Stimulated activated naive B cell treated with anti-CD40 and anti-IgM and Interleukin-4, amounts not matched to agents 10 μg/mL and 1 μg/mL and 100 μg/mL, for 72 hours (primary cell): ENCODE data around the gene CEP97.
A peak's percentile ranks its signal among the peaks of the same experiment; 100 is the strongest.
"Not testable (repeated sequence)": the region's sequence is repeated elsewhere in the genome, so short reads cannot be mapped to it uniquely, and the experiment has no call there.

Source experiments
- ATAC-seq, 2 donors: fragments of 150-1000 bp; cut with Tn5 transposase; replicated peaks; 2 replicates each; pipeline ENCODE4 v1.10.0; 2021; ENCODE audit warnings: moderate library complexity in 1 of 2
- DNase-seq: peaks from one replicate; pipeline ENCODE4 v3.0.0; 2021
- H3K27ac Mint-ChIP-seq: one replicate; pipeline ENCODE4 v1.8.0; 2022; ENCODE audit warnings: mild to moderate bottlenecking, mixed read lengths
- H3K27me3 Mint-ChIP-seq, 2 donors: one replicate each; pipeline ENCODE4 v1.8.0; 2022; ENCODE audit warnings: mixed read lengths in 2 of 2
- H3K36me3 Mint-ChIP-seq, 2 donors: one replicate each; pipeline ENCODE4 v1.8.0; 2022; ENCODE audit warnings: mixed read lengths in 2 of 2, mild to moderate bottlenecking in 1 of 2
- H3K4me1 Mint-ChIP-seq, 2 donors: one replicate each; pipeline ENCODE4 v1.8.0; 2022; ENCODE audit warnings: mixed read lengths in 2 of 2, mild to moderate bottlenecking in 1 of 2
- H3K4me3 Mint-ChIP-seq, 2 donors: one replicate each; pipeline ENCODE4 v1.8.0; 2022; ENCODE audit warnings: mild to moderate bottlenecking in 2 of 2, mixed read lengths in 2 of 2, moderate library complexity in 1 of 2
- H3K9me3 Mint-ChIP-seq, 2 donors: one replicate each; pipeline ENCODE4 v1.8.0; 2022; ENCODE audit warnings: mixed read lengths in 2 of 2, mild to moderate bottlenecking in 1 of 2

The CEP97 gene

GRCh38 chr3:101724329-101725193, at the start of gene CEP97:
Gene CEP97, plus strand, starts transcription at chr3:101724614. Its CDS starts 63 bp downstream, at chr3:101724677.
- Mint-ChIP-seq H3K27me3 (no peaks in the 10 kb centered on the region), H3K9me3 (no peaks in the 10 kb centered on the region), H3K36me3 (peaks cover 2 to 7% of the 10 kb centered on the region in 2 donors), H3K27ac (peak within 1 kb of the TSS; percentile 99), H3K4me1 (peaks cover 17 to 28% of the 10 kb centered on the region in 2 donors), H3K4me3 (peak within 1 kb of the TSS; percentile 98 to 99)
- DNase-seq (peak; percentile 85), ATAC-seq (peak; percentile 92 to 94)

GRCh38 chr3:101675709-101676215, 48.7 kb upstream of the CEP97 start:
- Mint-ChIP-seq H3K4me3 (peak overlapping the region; percentile 91 to 95), H3K27me3 (no peaks in the 10 kb centered on the region), H3K4me1 (peaks cover 25 to 38% of the 10 kb centered on the region in 2 donors), H3K36me3 (peaks cover 24 to 41% of the 10 kb centered on the region in 2 donors), H3K27ac (peak overlapping the region; percentile 94), H3K9me3 (no peaks in the 10 kb centered on the region)
- ATAC-seq (no peak), DNase-seq (no peak)

GRCh38 chr3:101676216-101676764, 48.1 kb upstream of the CEP97 start:
- ATAC-seq (peak; percentile 87 to 90), DNase-seq (peak; percentile 96)
- Mint-ChIP-seq H3K9me3 (no peaks in the 10 kb centered on the region), H3K36me3 (peaks cover 29 to 43% of the 10 kb centered on the region in 2 donors), H3K4me3 (peak overlapping the region; percentile 91 to 95), H3K27ac (peak overlapping the region; percentile 98), H3K4me1 (peaks cover 26 to 43% of the 10 kb centered on the region in 2 donors), H3K27me3 (no peaks in the 10 kb centered on the region)

GRCh38 chr3:101676765-101677435, 47.5 kb upstream of the CEP97 start, which contains the start of gene ZBTB11:
Gene ZBTB11, minus strand, starts transcription at chr3:101677132. Its CDS starts 218 bp downstream, at chr3:101676914.
- DNase-seq (peak; percentile 99), ATAC-seq (peak; percentile 77 to 79)
- Mint-ChIP-seq H3K27ac (peak within 1 kb of the TSS; percentile 98), H3K27me3 (no peaks in the 10 kb centered on the region), H3K4me1 (peaks cover 24 to 49% of the 10 kb centered on the region in 2 donors), H3K4me3 (peak within 1 kb of the TSS; percentile 91 to 95), H3K9me3 (no peaks in the 10 kb centered on the region), H3K36me3 (peaks cover 32 to 45% of the 10 kb centered on the region in 2 donors)

- Mint-ChIP-seq H3K4me1 (peaks cover 21 to 45% of the 10 kb centered on the region in 2 donors), H3K4me3 (peak overlapping the region; percentile 91 to 95), H3K36me3 (peaks cover 33 to 42% of the 10 kb centered on the region in 2 donors), H3K9me3 (no peaks in the 10 kb centered on the region), H3K27ac (peak overlapping the region; percentile 98), H3K27me3 (no peaks in the 10 kb centered on the region)
- DNase-seq, result no peak
- ATAC-seq, result no peak
Observed at GRCh38 chr3:101677436-101678286, 46.8 kb upstream of the CEP97 start.

- peaks cover 33 to 39% of the 10 kb centered on the region in 2 donors for H3K36me3 Mint-ChIP-seq
- ATAC-seq, result not testable (repeated sequence)
Observed at GRCh38 chr3:101678837-101679236, 45.6 kb upstream of the CEP97 start.

GRCh38 chr3:101680466-101680865, 43.9 kb upstream of the CEP97 start:
- Mint-ChIP-seq H3K27me3 (no peaks in the 10 kb centered on the region), H3K4me3 (no peak overlapping the region), H3K4me1 (peaks cover 16 to 36% of the 10 kb centered on the region in 2 donors), H3K27ac (no peak overlapping the region), H3K36me3 (peaks cover 37 to 44% of the 10 kb centered on the region in 2 donors), H3K9me3 (no peaks in the 10 kb centered on the region)
- ATAC-seq, result no peak
- no peak for DNase-seq

More at GRCh38 chr3:101678837-101679236, 45.6 kb upstream of the CEP97 start:
- H3K27ac Mint-ChIP-seq, H3K27me3 Mint-ChIP-seq, H3K9me3 Mint-ChIP-seq, DNase-seq, H3K4me3 Mint-ChIP-seq: not testable (repeated sequence)
- peaks cover 16 to 37% of the 10 kb centered on the region in 2 donors for H3K4me1 Mint-ChIP-seq

- no peak for DNase-seq
- Mint-ChIP-seq H3K27me3 (no peaks in the 10 kb centered on the region), H3K27ac (peak overlapping the region; percentile 99), H3K9me3 (no peaks in the 10 kb centered on the region), H3K36me3 (peaks cover 38 to 41% of the 10 kb centered on the region in 2 donors), H3K4me3 (peak overlapping the region; percentile 97 to 98), H3K4me1 (peaks cover 15 to 41% of the 10 kb centered on the region in 2 donors)
- ATAC-seq, result no peak
Observed at GRCh38 chr3:101685050-101685400, 39.4 kb upstream of the CEP97 start.

GRCh38 chr3:101685870-101686307, 38.5 kb upstream of the CEP97 start:
- no peaks in the 10 kb centered on the region for H3K27me3 Mint-ChIP-seq
- peak; percentile 1 to 4 for ATAC-seq
- H3K9me3 Mint-ChIP-seq, result no peaks in the 10 kb centered on the region
- no peak for DNase-seq
- peaks cover 19 to 47% of the 10 kb centered on the region in 2 donors for H3K4me1 Mint-ChIP-seq
- peak overlapping the region; percentile 97 to 98 for H3K4me3 Mint-ChIP-seq
- H3K36me3 Mint-ChIP-seq, result peaks cover 29 to 32% of the 10 kb centered on the region in 2 donors
- H3K27ac Mint-ChIP-seq, result peak overlapping the region; percentile 99

- DNase-seq, result no peak
- Mint-ChIP-seq H3K36me3 (peaks cover 18 to 21% of the 10 kb centered on the region in 2 donors), H3K27me3 (no peaks in the 10 kb centered on the region), H3K9me3 (no peaks in the 10 kb centered on the region), H3K4me1 (peaks cover 19 to 41% of the 10 kb centered on the region in 2 donors), H3K27ac (peak overlapping the region; percentile 99), H3K4me3 (peak overlapping the region; percentile 97 to 98)
- peak in 1 of 2 donors; percentile 14 for ATAC-seq
Observed at GRCh38 chr3:101687142-101687931, 37.1 kb upstream of the CEP97 start.

GRCh38 chr3:101689286-101689685, 35.1 kb upstream of the CEP97 start:
- ATAC-seq (no peak), DNase-seq (no peak)
- H3K4me3 Mint-ChIP-seq, result no peak overlapping the region
- H3K27ac Mint-ChIP-seq, result no peak overlapping the region
- H3K4me1 Mint-ChIP-seq, result peaks cover 21 to 41% of the 10 kb centered on the region in 2 donors
- H3K36me3 Mint-ChIP-seq, result peaks cover 21 to 24% of the 10 kb centered on the region in 2 donors
- H3K9me3 Mint-ChIP-seq, result no peaks in the 10 kb centered on the region
- H3K27me3 Mint-ChIP-seq, result no peaks in the 10 kb centered on the region

- DNase-seq (no peak), ATAC-seq (peak; percentile 45 to 52)
- Mint-ChIP-seq H3K9me3 (no peaks in the 10 kb centered on the region), H3K27ac (peak overlapping the region; percentile 65), H3K27me3 (no peaks in the 10 kb centered on the region), H3K4me1 (peaks cover 15 to 28% of the 10 kb centered on the region in 2 donors), H3K4me3 (no peak overlapping the region), H3K36me3 (peaks cover 8 to 9% of the 10 kb centered on the region in 2 donors)
Observed at GRCh38 chr3:101690972-101691371, 33.4 kb upstream of the CEP97 start.
